Adrenal gland (tissue), 12 donors: ENCODE data around the gene CSF2. TPM values are rescaled to one million over a fixed set of nuclear protein-coding genes. Genes with fewer than 3 reads are reported as not detected.

Source experiments
- DNase-seq, 7 donors: peaks; one replicate each; pipeline ENCODE4 v3.0.0-alpha.2; 2019 to 2020
- H3K27ac ChIP-seq, 5 donors: fragments of 200-600 bp; sonication (generic) in 4 of 5; 1 replicate in 3 of 5; 2 replicates in 2 of 5; pipeline versions ENCODE4 v1.5.1 to v1.8.0; 2016 to 2020; ENCODE audit warnings: mild to moderate bottlenecking in 1 of 5
- H3K27me3 ChIP-seq: fragments of 200-600 bp; 2 replicates; pipeline ENCODE4 v1.8.0; 2021
- H3K36me3 ChIP-seq, 2 donors: fragments of 200-600 bp; replicated peaks in 1 of 2; 1 replicate in 1 of 2; 2 replicates in 1 of 2; pipeline versions ENCODE4 v1.5.1 to v1.8.0; 2018 to 2022
- H3K4me1 ChIP-seq, 2 donors: fragments of 200-600 bp; replicated peaks in 1 of 2; 1 replicate in 1 of 2; 2 replicates in 1 of 2; pipeline versions ENCODE4 v1.5.1 to v1.8.0; 2018 to 2021
- H3K4me3 ChIP-seq, 4 donors: fragments of 200-600 bp; sonication (generic) in 3 of 4; one replicate each; pipeline ENCODE4 v1.5.1; 2016 to 2018
- H3K9me3 ChIP-seq, 3 donors: fragments of 200-600 bp; sonication (generic) in 1 of 3; replicated peaks in 1 of 3; 1 replicate in 2 of 3; 2 replicates in 1 of 3; pipeline versions ENCODE4 v1.5.1 to v1.8.0; 2016 to 2021
- POLR2A ChIP-seq, 2 donors: fragments of 450-650 bp; IDR thresholded peaks; one replicate each; pipeline ENCODE4 v1.6.1; 2017; ENCODE audit warnings: antibody characterized with exemption in 2 of 2, mild to moderate bottlenecking in 2 of 2, moderate library complexity in 1 of 2
- WGBS, 4 donors: extraction: QIAGEN DNeasy Blood & Tissue Kit in 2 of 4; methylation state at CpG; one replicate each; pipeline versions ENCODE4 v1.1.5 to v1.1.7; 2013 to 2017; 5-methylcytosine and 5-hydroxymethylcytosine counted together
- intact Hi-C, 2 donors: fragments of 100-400 bp; cut with DNase I; formaldehyde crosslinking; loops; one replicate each; pipeline versions ENCODE4 v1.14.1 to v1.15.0; 2022 to 2023
- polyA plus RNA-seq, 3 donors: library from polyadenylated mRNA; stranded (reverse); fragments of 200-250 nt in 2 of 3; fragments of 350-450 nt in 1 of 3; fragmentation: Illumina TruSeq in 1 of 3; extraction: RNeasy Lipid Tissue Mini Kit (QIAGEN cat#74804) in 1 of 3; gene quantifications; one replicate each; pipeline ENCODE4 v1.2.3, GENCODE V29; 2013 to 2014
- total RNA-seq, 9 donors: library from RNA; depleted of rRNA in 4 of 9; stranded (reverse); fragments of >200 nt in 4 of 9; fragments of 120-200 nt in 1 of 9; fragmentation: NEBNext Ultra II Directional in 1 of 9; extraction: Animal tissue kit (Norgen Biotek cat#: 25700) in 1 of 9; gene quantifications; one replicate each; pipeline versions ENCODE4 v1.1.0 to v1.2.4, GENCODE V29; 2013 to 2023
- TF ChIP-seq, protein P1 (sequence below), 6 experiments: fragments of 450-650 bp in 4 of 6; fragments of 200-600 bp in 2 of 6; sonication (generic) in 1 of 6; IDR thresholded peaks; 1 replicate in 5 of 6; 2 replicates in 1 of 6; pipeline versions ENCODE4 v1.5.1 to v1.8.0; 2016 to 2021; ENCODE audit warnings: antibody characterized with exemption in 6 of 6, mild to moderate bottlenecking in 2 of 6, moderate library complexity in 1 of 6
- donor health status: healthy with polysubstance abuse.
- donor health status: Bipolar disorder and iron deficiency.
- donor health status: DM: yes; HTN: yes; CAD: no.
- donor health status: DM: no; HTN: no; CAD: no.
- donor health status: DM: no; HTN: no; CAD: no.
- donor health status: DM: yes; HTN: yes; CAD: no.

The CSF2 gene
- total and polyA plus RNA-seq, 12 donors = 0.31 TPM; not detected in 11

DNA sequence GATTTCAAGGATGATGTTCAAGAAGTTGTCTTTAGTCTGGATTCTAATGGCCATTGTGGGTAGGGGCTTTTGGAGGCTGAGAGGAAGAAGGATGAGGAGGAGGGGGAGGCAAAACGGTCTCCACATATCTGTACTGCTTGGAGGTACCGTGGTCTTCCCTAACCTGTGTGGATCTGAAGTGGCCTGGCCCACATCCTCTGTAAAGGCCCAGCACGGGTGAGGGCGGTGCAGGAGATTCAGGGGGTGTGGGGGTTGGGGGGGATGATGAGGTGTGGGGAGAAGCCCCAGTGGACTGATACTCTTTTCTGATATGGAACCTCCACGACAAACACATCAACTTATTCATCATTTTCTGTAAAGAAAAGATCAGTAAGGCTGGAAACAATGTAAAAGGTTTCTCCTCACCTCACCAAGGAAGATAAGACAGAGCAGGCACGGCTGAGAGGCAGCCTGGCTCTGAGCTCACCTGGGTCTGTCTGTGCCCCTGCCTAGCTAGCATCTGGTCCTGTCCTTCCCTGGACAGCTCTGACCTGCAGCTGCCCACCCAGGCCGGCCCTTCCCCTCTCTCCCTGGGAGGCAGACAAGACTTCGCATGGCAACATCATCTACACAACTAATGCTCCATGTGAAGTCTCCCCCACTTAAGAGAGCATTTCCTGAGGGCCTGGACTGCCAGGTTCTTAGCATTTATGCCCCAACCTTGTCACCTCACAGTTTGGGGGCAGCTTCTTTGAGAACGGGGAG is 18.7 kb upstream of the CSF2 start:
- no peaks in the 10 kb centered on the region for H3K36me3 ChIP-seq
- no peaks in the 10 kb centered on the region for H3K9me3 ChIP-seq
- no peak overlapping the region for H3K27ac ChIP-seq
- DNase-seq = peak in 1 of 7 donors; percentile 7
- intact Hi-C loops = no loop called here
- no peak overlapping the region for H3K4me3 ChIP-seq
- TF ChIP-seq, protein P1, sequence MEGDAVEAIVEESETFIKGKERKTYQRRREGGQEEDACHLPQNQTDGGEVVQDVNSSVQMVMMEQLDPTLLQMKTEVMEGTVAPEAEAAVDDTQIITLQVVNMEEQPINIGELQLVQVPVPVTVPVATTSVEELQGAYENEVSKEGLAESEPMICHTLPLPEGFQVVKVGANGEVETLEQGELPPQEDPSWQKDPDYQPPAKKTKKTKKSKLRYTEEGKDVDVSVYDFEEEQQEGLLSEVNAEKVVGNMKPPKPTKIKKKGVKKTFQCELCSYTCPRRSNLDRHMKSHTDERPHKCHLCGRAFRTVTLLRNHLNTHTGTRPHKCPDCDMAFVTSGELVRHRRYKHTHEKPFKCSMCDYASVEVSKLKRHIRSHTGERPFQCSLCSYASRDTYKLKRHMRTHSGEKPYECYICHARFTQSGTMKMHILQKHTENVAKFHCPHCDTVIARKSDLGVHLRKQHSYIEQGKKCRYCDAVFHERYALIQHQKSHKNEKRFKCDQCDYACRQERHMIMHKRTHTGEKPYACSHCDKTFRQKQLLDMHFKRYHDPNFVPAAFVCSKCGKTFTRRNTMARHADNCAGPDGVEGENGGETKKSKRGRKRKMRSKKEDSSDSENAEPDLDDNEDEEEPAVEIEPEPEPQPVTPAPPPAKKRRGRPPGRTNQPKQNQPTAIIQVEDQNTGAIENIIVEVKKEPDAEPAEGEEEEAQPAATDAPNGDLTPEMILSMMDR (IDR thresholded peaks at IDR 0.05) = no peak
- no peak for TF ChIP-seq POLR2A (IDR thresholded peaks at IDR 0.05)
- no peaks in the 10 kb centered on the region for H3K4me1 ChIP-seq
- no peaks in the 10 kb centered on the region for H3K27me3 ChIP-seq
- WGBS, 4 donors = 75 to 88% (median 82%) methylated on average over 8 to 9 of the region's 9 CpGs

DNA sequence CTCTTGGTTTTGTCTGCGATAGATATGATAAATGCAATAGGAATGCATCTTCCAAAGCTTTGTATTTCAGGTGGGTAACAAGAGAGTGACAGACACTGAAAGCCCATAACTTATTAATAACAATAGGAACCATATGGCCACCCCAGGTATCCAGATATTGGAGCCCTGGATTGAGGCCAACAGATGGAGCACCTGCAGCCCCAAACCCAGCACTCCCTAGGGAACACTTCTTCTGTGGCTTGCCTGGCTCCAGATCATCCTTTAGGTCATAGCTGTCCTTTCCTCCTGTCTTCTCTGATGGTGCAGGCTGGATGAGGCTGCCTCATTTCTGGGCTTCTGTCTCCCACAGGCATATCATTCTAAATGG is 18.2 kb upstream of the CSF2 start:
- no peaks in the 10 kb centered on the region for H3K9me3 ChIP-seq
- H3K27me3 ChIP-seq = no peaks in the 10 kb centered on the region
- H3K4me3 ChIP-seq = no peak overlapping the region
- intact Hi-C loops = no loop called here
- peak in 1 of 7 donors; percentile 20 for DNase-seq
- H3K36me3 ChIP-seq = no peaks in the 10 kb centered on the region
- no peaks in the 10 kb centered on the region for H3K4me1 ChIP-seq
- WGBS, 4 donors = 98 to 100% (median 99%) methylated on average over 1 of the region's 1 CpG
- TF ChIP-seq POLR2A (IDR thresholded peaks at IDR 0.05) = no peak
- no peak overlapping the region for H3K27ac ChIP-seq

DNA sequence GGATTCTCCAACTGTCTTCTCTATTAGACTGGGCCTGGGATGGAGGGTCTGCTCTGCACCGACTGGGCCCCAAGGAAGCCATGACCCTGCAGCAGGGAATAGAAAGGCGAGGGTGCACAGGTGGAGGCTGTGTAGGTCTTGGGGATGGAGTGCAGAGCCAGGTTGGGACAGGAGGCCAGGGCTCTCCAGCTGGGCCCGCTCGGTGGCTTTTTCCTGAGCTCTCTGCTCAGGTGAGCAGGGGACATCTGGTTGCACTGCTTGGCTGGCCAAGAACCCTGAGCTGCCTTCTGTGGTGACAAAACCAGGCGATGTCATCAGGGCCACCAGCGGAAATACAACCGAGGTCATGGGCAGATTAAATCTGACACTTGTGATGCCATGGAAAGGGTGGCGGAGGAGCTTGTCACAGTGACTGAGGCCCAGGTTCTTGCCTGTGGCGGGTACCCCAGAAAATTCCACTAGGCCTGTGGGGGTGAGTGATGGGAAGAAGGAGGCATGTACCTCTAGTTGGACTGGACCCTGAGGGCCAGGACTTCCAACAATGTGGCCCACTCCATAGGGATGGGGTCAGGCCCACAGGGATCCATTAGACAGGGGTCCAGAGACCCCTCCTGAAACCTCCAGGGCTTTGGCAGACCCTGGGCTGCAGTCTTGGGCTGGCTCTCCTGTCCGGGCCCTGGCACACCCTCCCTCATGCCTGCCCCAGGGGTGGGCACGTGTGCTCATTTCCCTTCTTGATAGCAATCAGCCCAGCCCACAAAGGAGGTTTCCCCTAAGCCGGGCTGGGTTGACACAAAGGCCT is 17.6 kb upstream of the CSF2 start:
- 85 to 92% (median 86%) methylated on average over 10 to 12 of the region's 12 CpGs for WGBS, 4 donors
- H3K4me1 ChIP-seq = no peaks in the 10 kb centered on the region
- H3K27ac ChIP-seq = no peak overlapping the region
- TF ChIP-seq, protein P1 (IDR thresholded peaks at IDR 0.05) = no peak
- TF ChIP-seq POLR2A (IDR thresholded peaks at IDR 0.05) = no peak
- H3K36me3 ChIP-seq = no peaks in the 10 kb centered on the region
- no peaks in the 10 kb centered on the region for H3K27me3 ChIP-seq
- H3K4me3 ChIP-seq = no peak overlapping the region
- DNase-seq = peak in 3 of 7 donors; percentile 7 to 37 (median 18)
- intact Hi-C loops = no loop called here
- H3K9me3 ChIP-seq = no peaks in the 10 kb centered on the region

DNA sequence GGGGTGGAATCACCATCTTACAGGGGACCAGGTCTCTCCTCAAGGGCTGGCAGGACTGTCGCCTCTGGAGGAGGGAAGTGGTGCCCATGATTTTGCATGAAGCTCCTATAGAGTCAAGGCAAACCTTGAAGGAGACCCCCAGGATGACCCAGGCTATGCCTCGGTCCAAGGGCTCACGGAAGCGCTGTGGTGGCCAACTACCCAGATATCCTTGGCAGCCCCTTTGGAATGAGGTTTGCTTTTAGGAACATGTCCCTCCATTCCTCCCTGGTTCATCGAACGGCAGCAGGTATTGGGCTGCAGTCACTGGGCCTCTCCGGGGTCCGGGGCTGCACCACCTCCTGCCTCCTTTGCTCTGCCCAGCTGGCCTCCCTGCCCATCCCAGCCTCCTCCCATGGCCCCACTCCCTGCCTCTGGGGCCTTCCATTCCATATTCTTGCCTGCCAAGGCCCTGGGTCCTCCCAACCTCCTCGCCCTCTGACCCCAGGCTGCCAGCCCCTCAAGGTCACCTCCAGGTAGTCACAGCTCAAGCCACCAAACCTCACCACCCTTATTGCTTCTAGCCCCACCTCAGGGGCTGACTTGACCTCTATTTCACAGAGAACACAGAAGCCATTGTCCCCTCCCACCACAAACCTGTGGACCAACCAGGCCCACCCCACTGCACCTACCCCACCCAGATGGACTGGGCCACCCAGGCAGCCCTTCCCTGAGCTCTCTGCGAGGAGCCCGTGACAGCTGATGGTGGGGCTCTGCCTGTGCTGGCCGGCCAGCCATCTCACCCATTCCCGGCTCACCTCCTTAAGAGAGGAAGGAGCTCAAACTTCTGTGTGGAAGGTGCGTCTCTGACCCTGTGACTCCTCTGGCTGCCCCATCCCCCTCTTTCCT is 16.7 kb upstream of the CSF2 start:
- DNase-seq = peak in 6 of 7 donors; percentile 4 to 29 (median 7)
- Histone ChIP-seq H3K4me1 (no peaks in the 10 kb centered on the region), H3K27me3 (no peaks in the 10 kb centered on the region), H3K27ac (no peak overlapping the region), H3K9me3 (no peaks in the 10 kb centered on the region), H3K4me3 (no peak overlapping the region), H3K36me3 (no peaks in the 10 kb centered on the region)
- TF ChIP-seq, protein P1 (IDR thresholded peaks at IDR 0.05) = no peak
- no peak for TF ChIP-seq POLR2A (IDR thresholded peaks at IDR 0.05)
- intact Hi-C loops = no loop called here
- 86 to 95% (median 90%) methylated on average over 13 to 14 of the region's 14 CpGs for WGBS, 4 donors
